ENCODE data around the gene ME3. TPM values are rescaled to one million over a fixed set of nuclear protein-coding genes. Genes with fewer than 3 reads are reported as not detected.

The ME3 gene
- total RNA-seq, 4 donors from 2014 or later: 15.9 to 94.9 (median 51.3) TPM

- no peaks in the 10 kb centered on the region for H3K36me3 ChIP-seq
- H3K27ac ChIP-seq: peak overlapping the region in 2 of 4 donors; percentile 47 to 48
- TF ChIP-seq POLR2A (IDR thresholded peaks at IDR 0.05) (no peak), CTCF (IDR thresholded peaks at IDR 0.05) (no peak)
- no peaks in the 10 kb centered on the region for H3K4me1 ChIP-seq
- H3K9me3 ChIP-seq: no peaks in the 10 kb centered on the region
- DNase-seq: no peak
- no peaks in the 10 kb centered on the region for H3K27me3 ChIP-seq
- H3K4me3 ChIP-seq: no peak overlapping the region
Measured at GRCh38 chr11:86483940-86484794, 188.2 kb downstream of the ME3 start.

DNA sequence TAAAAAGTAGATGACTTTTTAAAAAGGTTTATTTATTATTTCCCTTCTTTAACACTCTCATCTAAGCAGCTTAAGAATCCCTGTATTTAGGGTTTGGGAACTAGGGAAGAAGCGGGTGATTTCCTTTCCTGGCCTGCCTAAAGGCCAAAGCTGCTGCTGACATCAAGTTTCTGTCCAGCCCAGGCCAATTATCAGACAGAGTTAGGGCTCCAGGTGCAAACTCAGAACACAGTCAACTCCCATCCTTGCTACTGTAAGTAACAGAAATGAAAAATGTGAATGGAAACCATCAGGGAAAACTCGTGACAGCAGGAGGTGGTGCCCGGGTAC is 188.8 kb downstream of the ME3 start:
- TF ChIP-seq POLR2A (IDR thresholded peaks at IDR 0.05) (no peak), CTCF (IDR thresholded peaks at IDR 0.05) (no peak)
- no peaks in the 10 kb centered on the region for H3K4me1 ChIP-seq
- no peaks in the 10 kb centered on the region for H3K9me3 ChIP-seq
- DNase-seq: no peak
- H3K4me3 ChIP-seq: no peak overlapping the region
- no peaks in the 10 kb centered on the region for H3K36me3 ChIP-seq
- H3K27ac ChIP-seq: peak overlapping the region in 2 of 4 donors; percentile 20 to 47
- no peaks in the 10 kb centered on the region for H3K27me3 ChIP-seq

DNA sequence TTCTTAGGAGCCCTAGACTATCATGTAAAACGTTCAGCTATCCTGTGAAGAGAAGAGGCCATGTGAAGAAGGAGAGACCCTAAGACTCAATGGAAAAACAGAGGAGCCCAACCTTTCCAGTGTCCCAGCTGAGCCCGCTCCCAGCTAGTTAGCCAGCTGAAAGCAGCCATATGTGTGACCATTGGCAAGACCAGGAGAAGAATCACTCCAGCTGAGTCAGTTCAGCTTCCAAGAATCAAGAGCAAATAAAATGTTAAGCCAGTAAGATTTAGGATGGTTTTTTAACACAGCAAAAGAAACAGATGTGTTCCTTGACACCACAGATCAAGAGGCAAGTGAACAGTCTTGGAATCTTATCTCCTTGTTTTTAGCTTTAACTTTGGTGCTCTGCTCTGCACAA is 189.7 kb downstream of the ME3 start:
- TF ChIP-seq CTCF (IDR thresholded peaks at IDR 0.05): no peak
- H3K4me3 ChIP-seq: no peak overlapping the region
- peaks cover 0 to 3% (median 0%) of the 10 kb centered on the region in 4 donors for H3K4me1 ChIP-seq
- H3K36me3 ChIP-seq: no peaks in the 10 kb centered on the region
- no peak overlapping the region for H3K27ac ChIP-seq
- no peaks in the 10 kb centered on the region for H3K27me3 ChIP-seq
- no peaks in the 10 kb centered on the region for H3K9me3 ChIP-seq
- DNase-seq: no peak

- TF ChIP-seq POLR2A (IDR thresholded peaks at IDR 0.05) (no peak), CTCF (IDR thresholded peaks at IDR 0.05) (no peak)
- Histone ChIP-seq H3K9me3 (no peaks in the 10 kb centered on the region), H3K27me3 (no peaks in the 10 kb centered on the region), H3K36me3 (no peaks in the 10 kb centered on the region), H3K4me1 (peaks cover 0 to 13% (median 0%) of the 10 kb centered on the region in 4 donors), H3K27ac (no peak overlapping the region), H3K4me3 (no peak overlapping the region)
- DNase-seq: no peak
Measured at GRCh38 chr11:86481399-86481798, 191.0 kb downstream of the ME3 start.

DNA sequence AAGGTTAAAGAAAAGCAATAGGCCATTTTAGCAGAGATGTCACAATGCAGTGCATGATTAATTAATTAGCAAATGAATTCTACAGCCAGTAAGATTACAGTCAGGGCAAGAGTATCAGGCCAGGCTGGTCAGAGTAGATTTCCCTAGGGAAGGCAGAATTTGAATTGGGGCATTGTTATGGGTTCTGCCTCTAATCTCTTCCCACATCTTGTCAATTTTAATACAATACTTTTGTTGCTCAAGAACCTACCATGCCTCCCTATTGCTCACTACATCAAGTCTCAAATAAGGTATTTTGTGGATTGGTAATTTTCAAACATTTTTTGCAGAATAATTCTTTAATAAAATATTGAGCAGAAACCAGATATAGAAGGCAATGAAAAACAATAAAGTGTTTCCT is 194.1 kb downstream of the ME3 start:
- Histone ChIP-seq H3K9me3 (no peaks in the 10 kb centered on the region), H3K4me1 (peaks cover 0 to 21% (median 0%) of the 10 kb centered on the region in 4 donors), H3K27me3 (no peaks in the 10 kb centered on the region), H3K4me3 (no peak overlapping the region), H3K36me3 (no peaks in the 10 kb centered on the region), H3K27ac (no peak overlapping the region)
- DNase-seq: no peak
- no peak for TF ChIP-seq CTCF (IDR thresholded peaks at IDR 0.05)
- TF ChIP-seq POLR2A (IDR thresholded peaks at IDR 0.05): no peak

Data from Peyer's patch (tissue), 4 donors.